ENCODE measurements around the gene TIMM13. TPM values are rescaled to one million over a fixed set of nuclear protein-coding genes. Genes with fewer than 3 reads are reported as not detected.

Gene TIMM13
- polyA plus RNA-seq, 3 donors: 17.3 to 89.3 (median 72.4) TPM

- Mint-ChIP-seq H3K27me3 (ENCODE audit: low read depth in 3 of 3) (peaks cover 0 to 11% (median 1%) of the 10 kb centered on the region in 3 donors), H3K4me3 (peak within 1 kb of the TSS; percentile 99 to 100), H3K4me1 (peaks cover 21% of the 10 kb centered on the region), H3K27ac (peak within 1 kb of the TSS; percentile 92 to 97 (median 94)), H3K9me3 (peaks cover 0 to 3% (median 0%) of the 10 kb centered on the region in 7 donors), H3K36me3 (peaks cover 16 to 19% of the 10 kb centered on the region in 2 donors)
- H3K9ac ChIP-seq (ENCODE audit: insufficient read depth, low read length, poor library complexity, severe bottlenecking): peak within 1 kb of the TSS; percentile 90
- H3K9me3 ChIP-seq (replicated peaks in 1 of 2; ENCODE audit: control insufficient read depth in 1 of 2, insufficient read depth in 1 of 2, low read length in 2 of 2): no peaks in the 10 kb centered on the region
- peaks cover 30 to 37% of the 10 kb centered on the region in 2 donors for H3K4me1 ChIP-seq (ENCODE audit: control insufficient read depth in 1 of 2, insufficient read depth in 2 of 2, low read length in 2 of 2)
- WGBS (ENCODE audit: insufficient coverage): under 1% methylated on average over 58 of the region's 70 CpGs
- no peaks in the 10 kb centered on the region for H3K27me3 ChIP-seq (ENCODE audit: control insufficient read depth in 2 of 2, insufficient read depth in 2 of 2, low read length in 2 of 2)
- H3K36me3 ChIP-seq (replicated peaks in 1 of 2; ENCODE audit: control insufficient read depth in 1 of 2, insufficient read depth in 2 of 2, low read length in 2 of 2): peaks cover 0 to 12% of the 10 kb centered on the region in 2 donors
- peaks cover 46% of the 10 kb centered on the region for H4K20me1 ChIP-seq (ENCODE audit: insufficient read depth, low read length)
- H3K27ac ChIP-seq (ENCODE audit: low read depth in 1 of 2, low read length in 2 of 2): peak within 1 kb of the TSS; percentile 87 to 92
- peak within 1 kb of the TSS; percentile 99 for H3K4me2 ChIP-seq (replicated peaks; ENCODE audit: extremely low read depth, low read length, poor library complexity, severe bottlenecking)
- peaks cover 42% of the 10 kb centered on the region for H3K79me2 ChIP-seq (ENCODE audit: insufficient read depth, low read length)
- peak; percentile 97 to 99 (median 98) for DNase-seq
- peak within 1 kb of the TSS; percentile 52 for H2AFZ ChIP-seq (ENCODE audit: insufficient read depth, low read depth, low read length, poor library complexity, severe bottlenecking)
- no peak for TF ChIP-seq CTCF (IDR thresholded peaks at IDR 0.05)
- peak within 1 kb of the TSS; percentile 93 to 100 (median 94) for H3K4me3 ChIP-seq (replicated peaks in 1 of 3; ENCODE audit: low read depth in 2 of 3, low read length in 3 of 3)
- intact Hi-C loops (cut with micrococcal nuclease): loop anchor here (2.0 to 5.0 kb wide), 4 partner anchors 71 to 161 kb away; no protein-coding TSS in a partner anchor
Observed at GRCh38 chr19:2475702-2476450, 48.5 kb upstream of the TIMM13 start, which contains the start of gene GADD45B. Gene GADD45B (plus strand): TSS chr19:2476127. CDS start chr19:2476359, 232 bp downstream.

GRCh38 chr19:2475018-2475701 is 47.8 kb upstream of the TIMM13 start:
- WGBS (ENCODE audit: insufficient coverage): 0% methylated on average over 34 of the region's 45 CpGs
- peak overlapping the region; percentile 52 for H2AFZ ChIP-seq (ENCODE audit: insufficient read depth, low read depth, low read length, poor library complexity, severe bottlenecking)
- peaks cover 46% of the 10 kb centered on the region for H4K20me1 ChIP-seq (ENCODE audit: insufficient read depth, low read length)
- intact Hi-C loops (cut with micrococcal nuclease): loop anchor here (2.0 to 5.0 kb wide), 4 partner anchors 72 to 162 kb away; no protein-coding TSS in a partner anchor
- H3K4me1 Mint-ChIP-seq: peaks cover 21% of the 10 kb centered on the region
- peak overlapping the region; percentile 84 to 100 for H3K4me3 Mint-ChIP-seq
- H3K36me3 Mint-ChIP-seq: peaks cover 16 to 19% of the 10 kb centered on the region in 2 donors
- peak overlapping the region; percentile 99 for H3K4me2 ChIP-seq (replicated peaks; ENCODE audit: extremely low read depth, low read length, poor library complexity, severe bottlenecking)
- peaks cover 42% of the 10 kb centered on the region for H3K79me2 ChIP-seq (ENCODE audit: insufficient read depth, low read length)
- TF ChIP-seq CTCF (IDR thresholded peaks at IDR 0.05): no peak
- peaks cover 30 to 37% of the 10 kb centered on the region in 2 donors for H3K4me1 ChIP-seq (ENCODE audit: control insufficient read depth in 1 of 2, insufficient read depth in 2 of 2, low read length in 2 of 2)
- peaks cover 1 to 10% (median 3%) of the 10 kb centered on the region in 3 donors for H3K27me3 Mint-ChIP-seq (ENCODE audit: low read depth in 3 of 3)
- peak overlapping the region; percentile 61 to 75 for H3K27ac ChIP-seq (ENCODE audit: low read depth in 1 of 2, low read length in 2 of 2)
- no peaks in the 10 kb centered on the region for H3K9me3 ChIP-seq (replicated peaks in 1 of 2; ENCODE audit: control insufficient read depth in 1 of 2, insufficient read depth in 1 of 2, low read length in 2 of 2)
- H3K36me3 ChIP-seq (replicated peaks in 1 of 2; ENCODE audit: control insufficient read depth in 1 of 2, insufficient read depth in 2 of 2, low read length in 2 of 2): peaks cover 0 to 12% of the 10 kb centered on the region in 2 donors
- peak overlapping the region; percentile 74 to 93 (median 88) for H3K27ac Mint-ChIP-seq
- peak overlapping the region; percentile 63 for H3K9ac ChIP-seq (ENCODE audit: insufficient read depth, low read length, poor library complexity, severe bottlenecking)
- H3K27me3 ChIP-seq (ENCODE audit: control insufficient read depth in 2 of 2, insufficient read depth in 2 of 2, low read length in 2 of 2): no peaks in the 10 kb centered on the region
- H3K4me3 ChIP-seq (replicated peaks in 1 of 3; ENCODE audit: low read depth in 2 of 3, low read length in 3 of 3): peak overlapping the region; percentile 43 to 100 (median 94)
- DNase-seq: no peak
- H3K9me3 Mint-ChIP-seq: peaks cover 0 to 1% (median 0%) of the 10 kb centered on the region in 7 donors

Data from CD14-positive monocyte (primary cell).